Endothelial cell of umbilical vein (primary cell): ENCODE data around the gene ARFIP1. TPM values are rescaled to one million over a fixed set of nuclear protein-coding genes. Genes with fewer than 3 reads are reported as not detected.

Source experiments
- BruUV-seq: library from RNA; stranded (reverse); fragments of 400-500 nt; replicated peaks from 2 replicates; lab custom pipeline; 2021; lab: Mats Ljungman, UMichigan
- CTCF ChIA-PET: fragments of 300-600, 350-600 bp; sonication (Branson Sonifier 250); formaldehyde crosslinking; loops from one replicate; lab custom pipeline; 2021; ENCODE audit warnings: antibody characterized with exemption, inconsistent platforms; lab: Charles Lee
- POLR2A ChIA-PET: fragments of 300-600, 350-600 bp; sonication (Branson Sonifier 250); formaldehyde crosslinking; loops from one replicate; lab custom pipeline; 2021; ENCODE audit warnings: antibody characterized with exemption, inconsistent platforms; lab: Charles Lee
- DNase-seq: peaks from one replicate; pipeline ENCODE4 v3.0.0-alpha.2; 2011; ENCODE audit warnings: low read depth, low spot score
- FAIRE-seq: peaks from 2 replicates; lab custom pipeline; 2011; peaks lifted over from hg19 to GRCh38; lab: Jason Lieb, UNC
- H2AFZ ChIP-seq: 2 replicates; pipeline ENCODE4 v1.6.0; 2012; ENCODE audit warnings: low read depth, low read length, control low read depth, inconsistent platforms
- H3K27ac ChIP-seq: 2 replicates; pipeline ENCODE4 v1.5.1; 2011; ENCODE audit warnings: low read depth, mild to moderate bottlenecking, control low read depth, low read length, moderate library complexity; ENCODE audit not compliant: insufficient read depth
- H3K27me3 ChIP-seq, 2 experiments: 2 replicates each; pipeline versions ENCODE4 v1.6.0 to v1.6.1; 2011; ENCODE audit warnings: low read length in 2 of 2, mixed read lengths in 1 of 2; ENCODE audit not compliant: control insufficient read depth in 2 of 2, insufficient read depth in 2 of 2
- H3K36me3 ChIP-seq, 2 experiments: 2 replicates in 1 of 2; 3 replicates in 1 of 2; pipeline ENCODE4 v1.5.1; 2011; ENCODE audit warnings: low read length in 2 of 2, mild to moderate bottlenecking in 1 of 2, moderate library complexity in 1 of 2; ENCODE audit not compliant: control insufficient read depth in 2 of 2, insufficient read depth in 2 of 2; ENCODE audit errors: extremely low read depth in 1 of 2
- H3K4me1 ChIP-seq: 3 replicates; pipeline ENCODE4 v1.5.1; 2011; ENCODE audit warnings: mild to moderate bottlenecking, low read length; ENCODE audit not compliant: control insufficient read depth, insufficient read depth; ENCODE audit errors: extremely low read depth
- H3K4me2 ChIP-seq: 2 replicates; pipeline ENCODE4 v1.6.1; 2011; ENCODE audit warnings: low read length, control low read depth, mixed read lengths; ENCODE audit not compliant: insufficient read depth
- H3K4me3 ChIP-seq, 3 experiments: fragments of 200-600 bp in 1 of 3; sonication (generic), shearing (Covaris generic) in 1 of 3; replicated peaks in 1 of 3; 2 replicates each; pipeline ENCODE4 v1.5.1; 2011 to 2016; ENCODE audit warnings: control low read depth in 3 of 3, low read length in 3 of 3, mild to moderate bottlenecking in 2 of 3, inconsistent platforms in 1 of 3, low read depth in 1 of 3, moderate library complexity in 1 of 3; ENCODE audit not compliant: insufficient read depth in 1 of 3
- H3K79me2 ChIP-seq: 2 replicates; pipeline ENCODE4 v1.6.0; 2012; ENCODE audit warnings: low read length, inconsistent platforms; ENCODE audit not compliant: control insufficient read depth, insufficient read depth
- H3K9ac ChIP-seq: replicated peaks from 2 replicates; pipeline ENCODE3; 2011; ENCODE audit warnings: low read length, control low read depth; ENCODE audit not compliant: insufficient read depth; ENCODE audit errors: extremely low read depth
- H3K9me1 ChIP-seq: replicated peaks from 3 replicates; pipeline ENCODE4 v1.6.0; 2011; ENCODE audit warnings: mild to moderate bottlenecking, low read length; ENCODE audit not compliant: control insufficient read depth, insufficient read depth; ENCODE audit errors: extremely low read depth
- H3K9me3 ChIP-seq: replicated peaks from 2 replicates; pipeline ENCODE4 v1.5.1; 2012; ENCODE audit warnings: low read length, inconsistent platforms; ENCODE audit not compliant: control insufficient read depth, insufficient read depth
- H4K20me1 ChIP-seq: replicated peaks from 2 replicates; pipeline ENCODE3; 2011; ENCODE audit warnings: mild to moderate bottlenecking, low read length; ENCODE audit not compliant: control insufficient read depth, insufficient read depth; ENCODE audit errors: extremely low read depth
- EZH2 ChIP-seq: IDR thresholded peaks from 2 replicates; pipeline ENCODE4 v1.6.1; 2012; ENCODE audit warnings: borderline replicate concordance, low read depth, mild to moderate bottlenecking, moderate library complexity, low read length, inconsistent platforms; ENCODE audit not compliant: severe bottlenecking
- FOS ChIP-seq: IDR thresholded peaks from 2 replicates; pipeline ENCODE4 v1.6.1; 2011; ENCODE audit warnings: mild to moderate bottlenecking, low read length, moderate library complexity, borderline replicate concordance; ENCODE audit not compliant: insufficient read depth
- GATA2 ChIP-seq: IDR thresholded peaks from 2 replicates; pipeline ENCODE4 v1.7.0; 2011; ENCODE audit warnings: low read depth, mild to moderate bottlenecking, moderate library complexity, mixed read lengths, low read length; ENCODE audit not compliant: insufficient read length, insufficient read depth
- JUN ChIP-seq: IDR thresholded peaks from 2 replicates; pipeline ENCODE4 v1.6.1; 2011; ENCODE audit warnings: borderline replicate concordance, low read depth; ENCODE audit not compliant: insufficient read length, insufficient read depth
- MYC ChIP-seq: IDR thresholded peaks from one replicate; pipeline ENCODE4 v1.6.1; 2011; ENCODE audit warnings: mild to moderate bottlenecking, low read depth, low read length
- POLR2A ChIP-seq: IDR thresholded peaks from 2 replicates; pipeline ENCODE4 v1.6.1; 2012; ENCODE audit warnings: low read depth, mild to moderate bottlenecking, control low read depth, low read length
- POLR2AphosphoS5 ChIP-seq: IDR thresholded peaks from 2 replicates; pipeline ENCODE4 v1.6.1; 2012; ENCODE audit warnings: low read depth, mild to moderate bottlenecking, control low read depth, low read length, moderate library complexity; ENCODE audit not compliant: insufficient read depth
- dilution Hi-C: fragments of 300-500 bp; cut with MboI; formaldehyde crosslinking; loops from one replicate; pipeline ENCODE4 v1.15.0; 2019; ENCODE audit warnings: low sequenced_read_pairs; ENCODE audit not compliant: extremely low pct_ligation_motif_present
- intact Hi-C: fragments of 100-400 bp; cut with micrococcal nuclease; formaldehyde crosslinking; loops from one replicate; pipeline ENCODE4 v1.10.0; 2022
- polyA plus RNA-seq, 4 experiments: library from polyadenylated mRNA; depleted of rRNA in 3 of 4; stranded (reverse) in 3 of 4; unstranded in 1 of 4; fragments of >200 nt; gene quantifications; 2 replicates each; pipeline versions ENCODE4 v1.2.1 to v1.2.3, GENCODE V29; 2011 to 2012; ENCODE audit warnings: missing spikeins in 1 of 4
- total RNA-seq: library from RNA; stranded (reverse); gene quantifications from 2 replicates; pipeline ENCODE4 v1.2.3, GENCODE V29; 2021
- TF ChIP-seq, protein P1 (sequence below), 2 donors: IDR thresholded peaks; 1 replicate in 1 of 2; 2 replicates in 1 of 2; pipeline ENCODE4 v1.5.1; 2011; ENCODE audit warnings: low read length in 2 of 2, mild to moderate bottlenecking in 2 of 2, moderate library complexity in 2 of 2, control low read depth in 1 of 2, inconsistent platforms in 1 of 2, low read depth in 1 of 2; ENCODE audit not compliant: insufficient read depth in 1 of 2; ENCODE audit errors: extremely low read depth in 1 of 2
- TF ChIP-seq, protein P2 (sequence below): IDR thresholded peaks from 2 replicates; pipeline ENCODE4 v1.6.1; 2011; ENCODE audit not compliant: insufficient read depth, insufficient read length

Gene ARFIP1
- total and polyA plus RNA-seq, 2 donors (not counting 3 experiments of a cell fraction or from before 2014, with no cell fraction given), result 10.0 to 24.2 TPM

DNA sequence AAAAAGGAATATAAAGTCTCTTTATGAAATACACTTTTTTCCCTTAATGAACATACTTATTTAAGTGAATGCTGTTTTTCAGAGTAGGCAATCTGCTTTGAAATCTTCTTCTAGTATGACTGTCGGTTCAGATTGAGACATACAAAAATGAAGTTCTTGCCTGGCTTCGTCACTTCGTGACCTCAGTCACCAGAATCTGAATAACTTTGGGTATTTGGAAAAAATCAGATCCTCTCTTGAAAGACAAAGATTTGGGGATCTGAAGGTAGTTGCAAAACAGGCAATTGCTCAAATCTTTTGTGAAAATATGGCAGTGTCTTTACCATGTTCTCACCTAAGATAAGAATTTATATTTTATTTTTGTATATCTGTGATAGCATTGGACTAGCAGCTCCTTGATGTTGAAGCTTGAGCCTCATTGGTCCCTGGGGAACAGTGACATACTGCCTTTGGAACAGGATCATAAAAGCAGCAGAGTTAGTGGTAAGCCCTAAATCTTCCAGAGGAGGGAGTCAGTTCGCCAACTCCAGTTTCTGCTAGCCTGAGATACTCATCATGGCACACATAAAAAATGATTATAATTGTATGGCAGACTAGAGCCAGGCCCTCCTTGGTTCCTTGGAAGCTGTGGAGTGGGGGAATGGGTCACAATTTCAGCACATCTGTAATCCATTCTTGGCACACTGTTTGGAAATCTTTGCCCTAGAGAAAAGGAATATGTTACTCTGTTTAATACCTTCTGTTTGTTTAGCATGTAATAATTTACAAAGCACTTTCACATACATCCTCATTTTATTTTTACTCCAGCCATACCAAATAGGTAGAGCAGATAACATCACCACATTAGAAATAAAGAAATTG lies 5.0 kb downstream of the ARFIP1 start:
- H3K27ac ChIP-seq, result no peak overlapping the region
- H3K4me3 ChIP-seq, result no peak overlapping the region
- no peak overlapping the region for H3K4me2 ChIP-seq
- no peaks in the 10 kb centered on the region for H3K36me3 ChIP-seq
- FAIRE-seq (no peak), DNase-seq (no peak)
- BruUV-seq, result no TSS peak
- no peak overlapping the region for H3K9ac ChIP-seq
- no peaks in the 10 kb centered on the region for H3K9me1 ChIP-seq
- H4K20me1 ChIP-seq, result peaks cover 4% of the 10 kb centered on the region
- H2AFZ ChIP-seq, result no peak overlapping the region
- H3K9me3 ChIP-seq, result no peaks in the 10 kb centered on the region
- H3K27me3 ChIP-seq, result no peaks in the 10 kb centered on the region
- no peak for TF ChIP-seq POLR2A
- TF ChIP-seq POLR2AphosphoS5, result no peak
- TF ChIP-seq, protein P1, sequence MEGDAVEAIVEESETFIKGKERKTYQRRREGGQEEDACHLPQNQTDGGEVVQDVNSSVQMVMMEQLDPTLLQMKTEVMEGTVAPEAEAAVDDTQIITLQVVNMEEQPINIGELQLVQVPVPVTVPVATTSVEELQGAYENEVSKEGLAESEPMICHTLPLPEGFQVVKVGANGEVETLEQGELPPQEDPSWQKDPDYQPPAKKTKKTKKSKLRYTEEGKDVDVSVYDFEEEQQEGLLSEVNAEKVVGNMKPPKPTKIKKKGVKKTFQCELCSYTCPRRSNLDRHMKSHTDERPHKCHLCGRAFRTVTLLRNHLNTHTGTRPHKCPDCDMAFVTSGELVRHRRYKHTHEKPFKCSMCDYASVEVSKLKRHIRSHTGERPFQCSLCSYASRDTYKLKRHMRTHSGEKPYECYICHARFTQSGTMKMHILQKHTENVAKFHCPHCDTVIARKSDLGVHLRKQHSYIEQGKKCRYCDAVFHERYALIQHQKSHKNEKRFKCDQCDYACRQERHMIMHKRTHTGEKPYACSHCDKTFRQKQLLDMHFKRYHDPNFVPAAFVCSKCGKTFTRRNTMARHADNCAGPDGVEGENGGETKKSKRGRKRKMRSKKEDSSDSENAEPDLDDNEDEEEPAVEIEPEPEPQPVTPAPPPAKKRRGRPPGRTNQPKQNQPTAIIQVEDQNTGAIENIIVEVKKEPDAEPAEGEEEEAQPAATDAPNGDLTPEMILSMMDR (IDR thresholded peaks at IDR 0.05; ENCODE audit: extremely low read depth in 1 of 2, insufficient read depth in 1 of 2, low read depth in 1 of 2, low read length in 2 of 2), result no peak
- no peak for TF ChIP-seq JUN
- TF ChIP-seq FOS, result no peak
- TF ChIP-seq GATA2, result no peak
- no peak for TF ChIP-seq EZH2
- no peak for TF ChIP-seq MYC
- TF ChIP-seq, protein P2, sequence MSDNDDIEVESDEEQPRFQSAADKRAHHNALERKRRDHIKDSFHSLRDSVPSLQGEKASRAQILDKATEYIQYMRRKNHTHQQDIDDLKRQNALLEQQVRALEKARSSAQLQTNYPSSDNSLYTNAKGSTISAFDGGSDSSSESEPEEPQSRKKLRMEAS, result no peak
- intact Hi-C loops, result no loop called here
- ChIA-PET CTCF (interaction anchor here (1.3 kb wide), 1 partner anchor 343 kb away, joined by 3 read pairs; no protein-coding TSS in a partner anchor), POLR2A (no interaction called here)
- peaks cover 63% of the 10 kb centered on the region for H3K79me2 ChIP-seq
- dilution Hi-C loops, result no loop called here
- H3K4me1 ChIP-seq, result peaks cover 18% of the 10 kb centered on the region
